Stomach (tissue), 9 donors: Measurements from ENCODE around the gene RXRA. TPM values are rescaled to one million over a fixed set of nuclear protein-coding genes. Genes with fewer than 3 reads are reported as not detected.

Source experiments
- DNase-seq, 2 donors: peaks; one replicate each; pipeline versions ENCODE4 v3.0.0 to v3.0.0-alpha.2; 2013 to 2019
- H3K27ac ChIP-seq, 5 donors: fragments of 200-600 bp in 4 of 5; sonication (generic) in 4 of 5; one replicate each; pipeline ENCODE4 v1.5.1; 2013 to 2019; ENCODE audit warnings: mild to moderate bottlenecking in 1 of 5, moderate library complexity in 1 of 5
- H3K27me3 ChIP-seq, 3 donors: fragments of 200-600 bp; sonication (generic); one replicate each; pipeline ENCODE4 v1.5.1; 2017 to 2019; ENCODE audit warnings: mixed run types in 1 of 3
- H3K36me3 ChIP-seq, 4 donors: fragments of 200-600 bp; sonication (generic); 1 replicate in 3 of 4; 2 replicates in 1 of 4; pipeline ENCODE4 v1.5.1; 2016 to 2019
- H3K4me1 ChIP-seq, 4 donors: fragments of 200-600 bp; sonication (generic); one replicate each; pipeline ENCODE4 v1.5.1; 2016 to 2019
- H3K4me3 ChIP-seq, 4 donors: fragments of 200-600 bp; sonication (generic) in 3 of 4; one replicate each; pipeline ENCODE4 v1.5.1; 2016 to 2019; ENCODE audit warnings: mild to moderate bottlenecking in 1 of 4
- H3K9me3 ChIP-seq, 4 donors: fragments of 200-600 bp; sonication (generic); one replicate each; pipeline ENCODE4 v1.5.1; 2016 to 2019
- EP300 ChIP-seq: sonication (generic); formaldehyde crosslinking; IDR thresholded peaks from one replicate; pipeline ENCODE4 v1.6.1; 2017; ENCODE audit warnings: antibody characterized with exemption
- POLR2A ChIP-seq, 4 donors: fragments of 450-650 bp; IDR thresholded peaks; one replicate each; pipeline ENCODE4 v1.6.1; 2016; ENCODE audit warnings: antibody characterized with exemption in 4 of 4, control low read depth in 2 of 4, mild to moderate bottlenecking in 1 of 4, moderate library complexity in 1 of 4
- POLR2AphosphoS5 ChIP-seq, 3 donors: sonication (generic); formaldehyde crosslinking; IDR thresholded peaks; one replicate each; pipeline ENCODE4 v1.6.1; 2016; ENCODE audit warnings: antibody characterized with exemption in 3 of 3
- WGBS, 5 donors: extraction: QIAGEN DNeasy Blood & Tissue Kit in 3 of 5; methylation state at CpG; one replicate each; pipeline versions ENCODE4 v1.1.5 to v1.1.7; 2013 to 2018; 5-methylcytosine and 5-hydroxymethylcytosine counted together
- intact Hi-C: fragments of 100-400 bp; cut with DNase I; formaldehyde crosslinking; loops from one replicate; pipeline ENCODE4 v1.15.1; 2023; ENCODE audit warnings: low total_unique reads
- polyA plus RNA-seq, 3 donors: library from polyadenylated mRNA; stranded (reverse); fragments of 200-250 nt; gene quantifications; one replicate each; pipeline ENCODE4 v1.2.3, GENCODE V29; 2013
- total RNA-seq, 5 donors: library from RNA; depleted of rRNA; stranded (reverse); fragments of >200 nt; gene quantifications; one replicate each; pipeline versions ENCODE4 v1.1.0 to v1.2.3, GENCODE V29; 2014 to 2016
- TF ChIP-seq, protein P1 (sequence below), 7 experiments: fragments of 450-650 bp in 4 of 7; fragments of 200-600 bp in 3 of 7; sonication (generic) in 3 of 7; IDR thresholded peaks; one replicate each; pipeline ENCODE4 v1.5.1; 2016 to 2019; ENCODE audit warnings: antibody characterized with exemption in 7 of 7, control low read depth in 2 of 7, mild to moderate bottlenecking in 1 of 7
- donor health status: healthy with polysubstance abuse.
- donor health status: Bipolar disorder and iron deficiency.
- donor health status: healthy.

The RXRA gene
- total and polyA plus RNA-seq, 8 donors: 14.0 to 68.4 (median 29.3) TPM

DNA sequence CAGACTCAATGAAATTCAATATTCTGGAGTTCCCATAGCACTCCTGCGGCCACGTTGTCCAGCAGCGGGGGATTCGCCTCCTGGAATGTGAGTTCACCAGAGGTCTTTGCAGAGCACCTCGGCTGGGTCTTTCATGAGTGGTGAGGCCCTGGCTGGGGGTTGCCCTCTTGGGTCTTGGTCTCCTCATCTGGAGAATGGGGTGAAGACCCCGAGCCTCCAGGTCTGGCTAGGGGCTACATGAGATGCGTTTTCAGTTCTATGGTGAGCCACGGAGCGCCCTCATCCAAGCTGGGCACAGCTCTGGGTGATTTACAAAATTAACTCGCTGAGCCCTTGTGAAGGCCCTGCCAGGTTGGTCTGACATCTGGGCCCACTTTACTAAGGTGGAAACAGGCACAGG lies 37.5 kb upstream of the RXRA start:
- TF ChIP-seq, protein P1, sequence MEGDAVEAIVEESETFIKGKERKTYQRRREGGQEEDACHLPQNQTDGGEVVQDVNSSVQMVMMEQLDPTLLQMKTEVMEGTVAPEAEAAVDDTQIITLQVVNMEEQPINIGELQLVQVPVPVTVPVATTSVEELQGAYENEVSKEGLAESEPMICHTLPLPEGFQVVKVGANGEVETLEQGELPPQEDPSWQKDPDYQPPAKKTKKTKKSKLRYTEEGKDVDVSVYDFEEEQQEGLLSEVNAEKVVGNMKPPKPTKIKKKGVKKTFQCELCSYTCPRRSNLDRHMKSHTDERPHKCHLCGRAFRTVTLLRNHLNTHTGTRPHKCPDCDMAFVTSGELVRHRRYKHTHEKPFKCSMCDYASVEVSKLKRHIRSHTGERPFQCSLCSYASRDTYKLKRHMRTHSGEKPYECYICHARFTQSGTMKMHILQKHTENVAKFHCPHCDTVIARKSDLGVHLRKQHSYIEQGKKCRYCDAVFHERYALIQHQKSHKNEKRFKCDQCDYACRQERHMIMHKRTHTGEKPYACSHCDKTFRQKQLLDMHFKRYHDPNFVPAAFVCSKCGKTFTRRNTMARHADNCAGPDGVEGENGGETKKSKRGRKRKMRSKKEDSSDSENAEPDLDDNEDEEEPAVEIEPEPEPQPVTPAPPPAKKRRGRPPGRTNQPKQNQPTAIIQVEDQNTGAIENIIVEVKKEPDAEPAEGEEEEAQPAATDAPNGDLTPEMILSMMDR (IDR thresholded peaks at IDR 0.05): no peak
- TF ChIP-seq POLR2AphosphoS5 (IDR thresholded peaks at IDR 0.05): no peak
- no peak for TF ChIP-seq POLR2A (IDR thresholded peaks at IDR 0.05)
- TF ChIP-seq EP300: no peak
- 92 to 100% (median 96%) methylated on average over 10 of the region's 10 CpGs for WGBS, 5 donors
- Histone ChIP-seq H3K36me3 (no peaks in the 10 kb centered on the region), H3K4me1 (peaks cover 10 to 35% (median 25%) of the 10 kb centered on the region in 4 donors), H3K4me3 (no peak overlapping the region), H3K27me3 (peaks cover 0 to 4% (median 0%) of the 10 kb centered on the region in 3 donors), H3K9me3 (no peaks in the 10 kb centered on the region), H3K27ac (no peak overlapping the region)
- no peak for DNase-seq
- intact Hi-C loops: no loop called here

DNA sequence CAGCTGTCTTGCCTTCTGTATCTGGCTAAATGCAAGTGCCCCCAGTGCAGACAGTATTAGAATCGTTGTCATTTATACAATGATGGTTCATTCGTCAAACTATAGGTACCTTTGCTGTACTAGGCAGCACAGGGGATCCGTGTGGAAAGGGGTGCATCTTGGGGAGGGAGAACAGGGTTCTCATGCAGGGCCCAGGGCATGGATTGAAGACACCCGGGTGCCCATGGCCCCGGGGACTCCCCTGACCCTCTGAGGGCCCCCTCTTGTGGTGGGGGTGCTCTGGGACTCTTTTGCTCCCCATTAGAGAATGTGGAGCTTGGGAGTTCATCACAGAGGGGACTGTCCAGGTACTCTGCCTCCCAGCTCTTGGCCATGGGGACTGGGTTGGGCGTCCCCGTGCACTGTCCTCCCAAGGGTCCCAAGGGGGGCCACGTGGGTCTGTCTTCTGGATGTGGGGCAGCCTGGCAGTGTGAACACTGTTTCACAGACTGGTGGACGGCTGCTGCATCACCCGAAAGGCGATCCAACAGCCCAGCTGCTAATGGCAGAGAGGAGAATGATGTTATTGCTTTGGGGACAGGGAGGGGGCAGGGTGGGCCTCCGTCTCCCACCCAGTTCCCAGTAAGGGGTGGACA lies 36.9 kb upstream of the RXRA start:
- intact Hi-C loops: no loop called here
- 76 to 88% (median 84%) methylated on average over 7 to 12 of the region's 12 CpGs for WGBS, 5 donors
- TF ChIP-seq POLR2AphosphoS5 (IDR thresholded peaks at IDR 0.05) (no peak), EP300 (no peak), POLR2A (IDR thresholded peaks at IDR 0.05) (no peak)
- TF ChIP-seq, protein P1 (IDR thresholded peaks at IDR 0.05): no peak
- no peak overlapping the region for H3K27ac ChIP-seq
- H3K4me1 ChIP-seq: peaks cover 9 to 35% (median 25%) of the 10 kb centered on the region in 4 donors
- no peak overlapping the region for H3K4me3 ChIP-seq
- H3K9me3 ChIP-seq: no peaks in the 10 kb centered on the region
- no peaks in the 10 kb centered on the region for H3K36me3 ChIP-seq
- peaks cover 0 to 10% (median 0%) of the 10 kb centered on the region in 3 donors for H3K27me3 ChIP-seq
- DNase-seq: no peak

DNA sequence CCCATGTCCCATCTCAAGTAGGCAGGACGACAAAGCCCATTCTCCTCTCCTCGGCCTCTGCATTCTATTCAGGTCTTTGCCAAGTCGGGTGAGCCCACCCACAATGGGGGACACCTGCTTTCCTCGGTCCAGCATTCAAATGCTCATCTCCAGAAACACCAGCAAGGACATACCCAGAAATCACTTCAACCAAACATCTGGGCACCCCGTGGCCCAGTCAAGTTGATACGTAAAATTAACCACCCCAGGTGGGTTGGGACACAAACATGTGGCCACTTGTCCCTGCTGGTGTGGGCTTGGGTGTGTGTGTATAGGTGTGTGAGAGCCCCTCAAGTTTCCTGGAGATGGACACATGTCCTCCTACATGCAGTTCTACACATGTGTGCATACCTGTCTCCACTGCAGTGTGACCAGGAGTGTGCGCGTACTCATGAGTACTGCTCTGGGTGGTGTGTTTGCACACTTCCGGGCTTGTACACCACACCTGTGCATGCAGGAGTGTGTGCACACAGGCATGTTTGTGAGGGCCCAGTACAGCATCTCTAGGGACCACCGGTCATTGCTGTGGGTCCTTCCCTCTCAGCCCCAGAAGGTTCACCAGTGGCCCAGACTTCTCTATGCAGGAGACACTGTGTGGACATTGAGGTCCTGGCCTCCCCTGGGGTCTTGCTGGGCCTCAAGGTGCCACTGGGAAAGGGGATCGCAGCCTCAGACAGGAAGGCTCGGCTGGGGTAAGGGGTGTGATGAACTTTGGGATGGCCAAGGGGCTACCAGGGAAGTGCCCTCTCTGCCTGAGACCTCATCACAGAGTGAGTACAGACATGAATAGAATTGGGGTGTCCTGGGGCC lies 35.4 kb upstream of the RXRA start:
- Histone ChIP-seq H3K4me3 (no peak overlapping the region), H3K27me3 (peaks cover 0 to 11% (median 0%) of the 10 kb centered on the region in 3 donors), H3K9me3 (no peaks in the 10 kb centered on the region), H3K36me3 (no peaks in the 10 kb centered on the region), H3K4me1 (peaks cover 9 to 31% (median 23%) of the 10 kb centered on the region in 4 donors), H3K27ac (no peak overlapping the region)
- intact Hi-C loops: no loop called here
- 87 to 96% (median 95%) methylated on average over 10 to 12 of the region's 12 CpGs for WGBS, 5 donors
- TF ChIP-seq POLR2A (IDR thresholded peaks at IDR 0.05) (no peak), EP300 (no peak), POLR2AphosphoS5 (IDR thresholded peaks at IDR 0.05) (no peak)
- TF ChIP-seq, protein P1 (IDR thresholded peaks at IDR 0.05): no peak
- DNase-seq: no peak

DNA sequence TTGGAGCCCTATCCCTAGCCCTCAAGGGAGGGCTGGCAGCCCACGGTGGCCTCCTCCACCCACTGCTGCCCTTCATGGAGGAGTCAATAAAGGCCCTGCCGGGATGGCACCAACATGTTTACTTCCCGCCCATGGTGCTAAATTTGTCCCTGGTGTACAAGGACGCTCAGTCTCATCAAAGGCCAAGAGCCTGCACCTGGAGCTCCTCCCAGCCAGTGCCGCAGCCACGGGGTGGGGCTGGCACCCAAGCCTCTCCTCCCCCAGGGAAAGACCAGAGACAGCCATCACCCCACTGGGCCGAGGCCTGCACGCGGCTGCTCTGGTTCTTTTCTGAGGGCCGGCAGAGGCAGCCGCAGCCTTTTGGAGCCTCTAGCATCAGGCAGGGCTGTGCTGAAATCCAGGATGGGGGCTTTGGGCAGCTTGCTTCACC lies 34.8 kb upstream of the RXRA start:
- Histone ChIP-seq H3K4me1 (peaks cover 9 to 25% (median 20%) of the 10 kb centered on the region in 4 donors), H3K4me3 (no peak overlapping the region), H3K27me3 (peaks cover 0 to 9% (median 0%) of the 10 kb centered on the region in 3 donors), H3K36me3 (no peaks in the 10 kb centered on the region), H3K9me3 (no peaks in the 10 kb centered on the region), H3K27ac (no peak overlapping the region)
- intact Hi-C loops: no loop called here
- DNase-seq: no peak
- WGBS, 5 donors: 75 to 86% (median 84%) methylated on average over 9 to 11 of the region's 11 CpGs
- TF ChIP-seq EP300 (no peak), POLR2AphosphoS5 (IDR thresholded peaks at IDR 0.05) (no peak), POLR2A (IDR thresholded peaks at IDR 0.05) (no peak)
- TF ChIP-seq, protein P1 (IDR thresholded peaks at IDR 0.05): no peak
